ENCODE data around the gene FLRT2.

Gene FLRT2

GRCh38 chr14:85590784-85591183 lies 60.8 kb downstream of the FLRT2 start:
- H3K36me3 ChIP-seq (ENCODE audit: control insufficient read depth, insufficient read depth, low read length) = no peaks in the 10 kb centered on the region
- no peak overlapping the region for H3K27ac ChIP-seq (ENCODE audit: insufficient read depth, low read depth, low read length, poor library complexity, severe bottlenecking)
- no peaks in the 10 kb centered on the region for H3K27me3 ChIP-seq (ENCODE audit: control insufficient read depth, insufficient read depth, low read length, poor library complexity, severe bottlenecking)
- H3K9me3 ChIP-seq (ENCODE audit: control insufficient read depth, low read length) = no peaks in the 10 kb centered on the region
- no peak overlapping the region for H3K4me3 ChIP-seq (ENCODE audit: insufficient read depth, low read depth, low read length)
- no peaks in the 10 kb centered on the region for H3K4me1 ChIP-seq (ENCODE audit: control insufficient read depth, insufficient read depth, low read length)

- Histone ChIP-seq H3K9me3 (ENCODE audit: control insufficient read depth, low read length) (no peaks in the 10 kb centered on the region), H3K4me3 (ENCODE audit: insufficient read depth, low read depth, low read length) (no peak overlapping the region), H3K27me3 (ENCODE audit: control insufficient read depth, insufficient read depth, low read length, poor library complexity, severe bottlenecking) (no peaks in the 10 kb centered on the region), H3K27ac (ENCODE audit: insufficient read depth, low read depth, low read length, poor library complexity, severe bottlenecking) (no peak overlapping the region), H3K36me3 (ENCODE audit: control insufficient read depth, insufficient read depth, low read length) (no peaks in the 10 kb centered on the region), H3K4me1 (ENCODE audit: control insufficient read depth, insufficient read depth, low read length) (no peaks in the 10 kb centered on the region)
- 89 to 92% methylated on average over 3 of the region's 3 CpGs for WGBS, 2 experiments
Observed at GRCh38 chr14:85594217-85594616, 64.3 kb downstream of the FLRT2 start.

GRCh38 chr14:85595981-85596380 lies 66.0 kb downstream of the FLRT2 start:
- Histone ChIP-seq H3K4me3 (ENCODE audit: insufficient read depth, low read depth, low read length) (no peak overlapping the region), H3K4me1 (ENCODE audit: control insufficient read depth, insufficient read depth, low read length) (no peaks in the 10 kb centered on the region), H3K27ac (ENCODE audit: insufficient read depth, low read depth, low read length, poor library complexity, severe bottlenecking) (no peak overlapping the region), H3K27me3 (ENCODE audit: control insufficient read depth, insufficient read depth, low read length, poor library complexity, severe bottlenecking) (no peaks in the 10 kb centered on the region), H3K36me3 (ENCODE audit: control insufficient read depth, insufficient read depth, low read length) (no peaks in the 10 kb centered on the region), H3K9me3 (ENCODE audit: control insufficient read depth, low read length) (no peaks in the 10 kb centered on the region)
- 94 to 96% methylated on average over 10 of the region's 10 CpGs for WGBS, 2 experiments

GRCh38 chr14:85596562-85596961 lies 66.6 kb downstream of the FLRT2 start:
- no peak overlapping the region for H3K27ac ChIP-seq (ENCODE audit: insufficient read depth, low read depth, low read length, poor library complexity, severe bottlenecking)
- H3K9me3 ChIP-seq (ENCODE audit: control insufficient read depth, low read length) = no peaks in the 10 kb centered on the region
- no peaks in the 10 kb centered on the region for H3K27me3 ChIP-seq (ENCODE audit: control insufficient read depth, insufficient read depth, low read length, poor library complexity, severe bottlenecking)
- H3K4me1 ChIP-seq (ENCODE audit: control insufficient read depth, insufficient read depth, low read length) = no peaks in the 10 kb centered on the region
- no peak overlapping the region for H3K4me3 ChIP-seq (ENCODE audit: insufficient read depth, low read depth, low read length)
- WGBS, 2 experiments = 96 to 98% methylated on average over 3 of the region's 4 CpGs
- no peaks in the 10 kb centered on the region for H3K36me3 ChIP-seq (ENCODE audit: control insufficient read depth, insufficient read depth, low read length)

- H3K27me3 ChIP-seq (ENCODE audit: control insufficient read depth, insufficient read depth, low read length, poor library complexity, severe bottlenecking) = no peaks in the 10 kb centered on the region
- H3K36me3 ChIP-seq (ENCODE audit: control insufficient read depth, insufficient read depth, low read length) = no peaks in the 10 kb centered on the region
- no peaks in the 10 kb centered on the region for H3K9me3 ChIP-seq (ENCODE audit: control insufficient read depth, low read length)
- H3K4me3 ChIP-seq (ENCODE audit: insufficient read depth, low read depth, low read length) = no peak overlapping the region
- 88 to 89% methylated on average over 3 of the region's 3 CpGs for WGBS, 2 experiments
- no peak overlapping the region for H3K27ac ChIP-seq (ENCODE audit: insufficient read depth, low read depth, low read length, poor library complexity, severe bottlenecking)
- H3K4me1 ChIP-seq (ENCODE audit: control insufficient read depth, insufficient read depth, low read length) = no peaks in the 10 kb centered on the region
Observed at GRCh38 chr14:85597701-85598100, 67.8 kb downstream of the FLRT2 start.

GRCh38 chr14:85599939-85600338 lies 70.0 kb downstream of the FLRT2 start:
- no peaks in the 10 kb centered on the region for H3K36me3 ChIP-seq (ENCODE audit: control insufficient read depth, insufficient read depth, low read length)
- WGBS, 2 experiments = 92 to 93% methylated on average over 5 of the region's 5 CpGs
- no peaks in the 10 kb centered on the region for H3K27me3 ChIP-seq (ENCODE audit: control insufficient read depth, insufficient read depth, low read length, poor library complexity, severe bottlenecking)
- H3K27ac ChIP-seq (ENCODE audit: insufficient read depth, low read depth, low read length, poor library complexity, severe bottlenecking) = no peak overlapping the region
- no peaks in the 10 kb centered on the region for H3K4me1 ChIP-seq (ENCODE audit: control insufficient read depth, insufficient read depth, low read length)
- no peak overlapping the region for H3K4me3 ChIP-seq (ENCODE audit: insufficient read depth, low read depth, low read length)
- H3K9me3 ChIP-seq (ENCODE audit: control insufficient read depth, low read length) = no peaks in the 10 kb centered on the region

GRCh38 chr14:85601246-85601645 lies 71.3 kb downstream of the FLRT2 start:
- H3K9me3 ChIP-seq (ENCODE audit: control insufficient read depth, low read length) = no peaks in the 10 kb centered on the region
- H3K36me3 ChIP-seq (ENCODE audit: control insufficient read depth, insufficient read depth, low read length) = no peaks in the 10 kb centered on the region
- H3K27me3 ChIP-seq (ENCODE audit: control insufficient read depth, insufficient read depth, low read length, poor library complexity, severe bottlenecking) = no peaks in the 10 kb centered on the region
- no peak overlapping the region for H3K27ac ChIP-seq (ENCODE audit: insufficient read depth, low read depth, low read length, poor library complexity, severe bottlenecking)
- H3K4me1 ChIP-seq (ENCODE audit: control insufficient read depth, insufficient read depth, low read length) = no peaks in the 10 kb centered on the region
- 68 to 75% methylated on average over 1 of the region's 1 CpG for WGBS, 2 experiments
- no peak overlapping the region for H3K4me3 ChIP-seq (ENCODE audit: insufficient read depth, low read depth, low read length)

GRCh38 chr14:85601690-85602089 lies 71.7 kb downstream of the FLRT2 start:
- H3K4me3 ChIP-seq (ENCODE audit: insufficient read depth, low read depth, low read length) = no peak overlapping the region
- no peaks in the 10 kb centered on the region for H3K9me3 ChIP-seq (ENCODE audit: control insufficient read depth, low read length)
- no peak overlapping the region for H3K27ac ChIP-seq (ENCODE audit: insufficient read depth, low read depth, low read length, poor library complexity, severe bottlenecking)
- H3K27me3 ChIP-seq (ENCODE audit: control insufficient read depth, insufficient read depth, low read length, poor library complexity, severe bottlenecking) = no peaks in the 10 kb centered on the region
- no peaks in the 10 kb centered on the region for H3K4me1 ChIP-seq (ENCODE audit: control insufficient read depth, insufficient read depth, low read length)
- 100% methylated on average over 1 of the region's 1 CpG for WGBS, 2 experiments
- no peaks in the 10 kb centered on the region for H3K36me3 ChIP-seq (ENCODE audit: control insufficient read depth, insufficient read depth, low read length)

GRCh38 chr14:85602345-85602744 lies 72.4 kb downstream of the FLRT2 start:
- H3K27me3 ChIP-seq (ENCODE audit: control insufficient read depth, insufficient read depth, low read length, poor library complexity, severe bottlenecking) = no peaks in the 10 kb centered on the region
- no peaks in the 10 kb centered on the region for H3K36me3 ChIP-seq (ENCODE audit: control insufficient read depth, insufficient read depth, low read length)
- H3K27ac ChIP-seq (ENCODE audit: insufficient read depth, low read depth, low read length, poor library complexity, severe bottlenecking) = no peak overlapping the region
- H3K9me3 ChIP-seq (ENCODE audit: control insufficient read depth, low read length) = no peaks in the 10 kb centered on the region
- H3K4me1 ChIP-seq (ENCODE audit: control insufficient read depth, insufficient read depth, low read length) = no peaks in the 10 kb centered on the region
- WGBS, 2 experiments = 86 to 87% methylated on average over 6 of the region's 6 CpGs
- H3K4me3 ChIP-seq (ENCODE audit: insufficient read depth, low read depth, low read length) = no peak overlapping the region

- Histone ChIP-seq H3K4me1 (ENCODE audit: control insufficient read depth, insufficient read depth, low read length) (no peaks in the 10 kb centered on the region), H3K36me3 (ENCODE audit: control insufficient read depth, insufficient read depth, low read length) (no peaks in the 10 kb centered on the region), H3K27ac (ENCODE audit: insufficient read depth, low read depth, low read length, poor library complexity, severe bottlenecking) (no peak overlapping the region), H3K9me3 (ENCODE audit: control insufficient read depth, low read length) (no peaks in the 10 kb centered on the region), H3K4me3 (ENCODE audit: insufficient read depth, low read depth, low read length) (no peak overlapping the region), H3K27me3 (ENCODE audit: control insufficient read depth, insufficient read depth, low read length, poor library complexity, severe bottlenecking) (no peaks in the 10 kb centered on the region)
- 94 to 95% methylated on average over 4 of the region's 4 CpGs for WGBS, 2 experiments
Observed at GRCh38 chr14:85604021-85604420, 74.1 kb downstream of the FLRT2 start.

GRCh38 chr14:85604714-85605113 lies 74.8 kb downstream of the FLRT2 start:
- Histone ChIP-seq H3K9me3 (ENCODE audit: control insufficient read depth, low read length) (no peaks in the 10 kb centered on the region), H3K4me1 (ENCODE audit: control insufficient read depth, insufficient read depth, low read length) (no peaks in the 10 kb centered on the region), H3K36me3 (ENCODE audit: control insufficient read depth, insufficient read depth, low read length) (no peaks in the 10 kb centered on the region), H3K27me3 (ENCODE audit: control insufficient read depth, insufficient read depth, low read length, poor library complexity, severe bottlenecking) (no peaks in the 10 kb centered on the region), H3K4me3 (ENCODE audit: insufficient read depth, low read depth, low read length) (no peak overlapping the region), H3K27ac (ENCODE audit: insufficient read depth, low read depth, low read length, poor library complexity, severe bottlenecking) (no peak overlapping the region)
- 83 to 85% methylated on average over 2 of the region's 2 CpGs for WGBS, 2 experiments
